Stimulated activated CD8-positive, alpha-beta memory T cell treated with anti-CD3 and anti-CD28 coated beads, Interleukin-4, amount 100 ng/mL, for 4 hours (primary cell): Measurements from ENCODE around the gene TEPSIN.
A peak's percentile ranks its signal among the peaks of the same experiment; 100 is the strongest.

Experiments used
- DNase-seq, 2 donors: peaks; one replicate each; pipeline ENCODE4 v3.0.0-alpha.2; 2020; ENCODE audit warnings: low read depth in 2 of 2, low spot score in 1 of 2

TEPSIN gene

DNA sequence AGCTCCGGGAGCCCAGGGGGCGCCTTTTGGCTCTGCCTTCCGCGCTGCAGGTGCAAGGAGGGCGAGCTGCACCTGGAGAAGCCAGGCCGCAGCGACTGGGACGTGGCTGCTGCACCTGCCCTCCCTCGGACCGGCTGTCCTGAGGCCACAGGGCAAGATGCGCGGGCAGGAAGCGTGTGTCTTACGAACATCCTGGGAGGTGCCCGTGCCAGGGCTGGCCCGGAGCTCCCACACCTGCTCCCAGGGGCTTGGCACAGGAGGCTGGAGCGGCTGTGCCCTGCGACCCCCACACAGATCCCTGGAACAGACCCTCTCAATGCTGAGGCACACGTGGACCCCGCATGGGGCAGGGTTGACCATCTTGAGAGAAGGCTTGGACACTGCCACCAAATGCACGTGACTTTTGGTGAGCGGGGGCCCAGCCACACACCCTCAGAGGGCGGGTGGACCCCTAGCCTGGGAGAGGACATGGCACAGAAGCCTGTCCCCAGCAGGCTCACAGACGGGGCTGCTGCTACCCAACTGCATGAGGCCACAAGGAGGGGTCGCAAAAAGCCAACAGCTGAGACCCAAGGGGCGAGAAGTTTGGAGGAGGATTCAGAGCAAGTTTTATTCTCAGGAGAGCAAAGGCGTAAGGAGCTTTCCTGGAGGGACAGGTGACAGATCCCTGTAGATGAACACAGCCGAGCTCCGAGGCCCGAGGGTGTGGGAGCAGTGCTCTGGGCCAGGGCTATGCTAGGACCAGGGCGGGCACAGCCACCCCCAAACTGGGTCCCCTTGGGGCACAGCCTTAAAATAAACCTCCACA is 11.6 kb upstream of the TEPSIN start:
- no peak for DNase-seq

DNA sequence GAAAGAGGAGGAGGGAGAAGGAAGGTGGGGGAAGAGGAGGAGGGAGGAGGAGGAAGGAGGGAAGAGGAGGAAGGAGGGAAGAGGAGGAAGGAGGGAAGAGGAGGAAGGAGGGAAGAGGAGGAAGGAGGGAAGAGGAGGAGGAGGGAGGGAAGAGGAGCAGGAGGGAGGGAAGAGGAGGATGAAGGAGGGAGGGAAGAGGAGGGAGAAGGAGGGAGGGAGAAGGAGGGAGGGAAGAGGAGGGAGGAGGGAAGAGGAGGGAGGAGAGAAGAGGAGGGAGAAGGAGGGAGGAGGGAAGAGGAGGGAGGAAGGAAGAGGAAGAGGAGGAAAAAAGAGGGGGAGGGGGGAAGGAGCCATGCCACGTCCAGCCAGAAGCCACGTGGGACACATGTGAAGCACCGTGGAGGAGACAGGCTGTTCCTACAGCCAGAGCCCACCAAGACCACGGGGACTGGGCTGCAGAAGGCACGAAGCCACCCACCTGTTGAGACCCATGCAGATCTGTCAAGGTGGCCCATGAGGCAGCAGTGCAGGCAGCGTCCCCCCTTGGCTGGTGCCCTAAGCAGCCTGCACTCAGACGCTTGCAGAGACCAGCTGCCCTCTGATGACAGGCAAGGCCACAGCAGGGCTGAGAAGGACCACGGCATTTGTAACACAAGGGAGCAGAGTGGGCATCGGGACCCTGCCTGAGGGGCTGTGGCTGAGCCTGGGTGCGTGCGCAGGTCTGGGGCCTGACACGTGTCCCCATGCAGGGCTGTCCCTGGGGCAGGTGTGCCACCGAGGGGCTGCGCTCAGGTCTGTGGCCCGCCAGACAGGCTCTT is 10.6 kb upstream of the TEPSIN start:
- DNase-seq: no peak

DNA sequence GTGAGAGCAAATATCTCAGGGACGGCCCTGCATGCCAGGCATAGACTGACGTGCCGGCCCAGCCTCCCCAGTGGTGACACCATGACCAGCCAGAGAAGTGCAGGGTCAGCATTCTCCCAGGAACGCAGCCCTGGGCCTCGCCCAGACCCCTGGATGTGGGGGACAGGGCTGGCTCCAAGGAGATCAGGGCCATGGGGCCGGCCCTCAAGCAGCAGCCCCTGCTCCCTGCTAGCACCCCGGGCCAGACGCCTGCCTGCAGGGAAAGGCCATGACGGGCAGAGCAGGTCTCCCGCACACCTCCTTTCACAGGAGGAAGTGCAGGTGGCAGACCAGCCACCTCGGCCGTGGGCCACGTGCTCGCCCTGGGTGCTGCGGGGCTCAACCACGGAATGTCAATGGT is 9.8 kb upstream of the TEPSIN start:
- DNase-seq: no peak

GRCh38 chr17:81247339-81247990 is 8.6 kb upstream of the TEPSIN start:
- DNase-seq: no peak

DNA sequence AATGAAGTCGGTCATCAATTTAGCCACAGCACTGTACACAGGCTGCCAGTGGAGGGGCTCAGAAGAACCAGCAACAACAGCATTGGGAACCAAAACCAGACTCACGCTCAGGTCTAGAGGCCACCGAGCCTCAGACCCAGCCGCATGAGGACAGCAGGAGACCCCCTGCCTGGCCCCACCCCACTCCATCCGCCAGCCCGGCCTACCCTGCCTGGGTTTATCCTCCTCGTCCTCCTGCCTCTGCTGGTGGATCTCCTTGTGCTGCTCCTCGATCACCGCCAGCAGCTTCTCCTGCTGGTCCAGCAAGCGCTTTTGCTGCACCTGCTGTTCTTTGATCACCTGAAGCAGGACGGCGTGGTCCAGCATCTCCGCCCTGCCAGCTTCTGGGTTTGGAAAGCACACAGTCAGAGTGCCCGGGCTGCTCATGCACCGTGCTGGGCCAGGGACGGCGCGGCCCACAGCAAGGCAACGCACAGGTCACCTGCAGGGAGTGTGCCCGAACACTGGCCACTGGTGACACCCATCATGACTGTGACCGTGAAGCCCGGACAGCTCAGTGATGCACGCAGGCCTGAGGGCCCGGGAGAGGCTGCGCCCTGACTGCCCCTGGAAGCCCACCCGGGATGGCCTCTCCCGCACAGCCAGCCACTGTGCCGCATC is 8.0 kb upstream of the TEPSIN start:
- DNase-seq: no peak

DNA sequence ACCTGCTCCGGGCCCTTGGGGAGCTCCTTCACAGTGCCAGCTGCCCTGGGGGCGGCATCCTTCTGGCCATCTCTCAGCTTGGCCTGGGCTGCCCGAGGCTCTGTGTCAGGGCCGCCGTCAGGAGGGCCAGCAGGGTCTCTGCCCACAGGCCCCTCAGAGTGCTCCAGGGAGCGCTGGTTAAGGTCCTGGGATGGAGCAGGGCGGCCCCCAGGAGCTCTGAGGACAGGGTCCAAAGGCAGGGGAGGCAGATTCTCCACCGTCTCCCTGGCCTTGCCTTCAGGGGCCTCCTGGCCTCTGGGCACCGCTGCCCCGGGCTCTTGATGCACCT is 7.5 kb upstream of the TEPSIN start:
- DNase-seq: no peak

DNA sequence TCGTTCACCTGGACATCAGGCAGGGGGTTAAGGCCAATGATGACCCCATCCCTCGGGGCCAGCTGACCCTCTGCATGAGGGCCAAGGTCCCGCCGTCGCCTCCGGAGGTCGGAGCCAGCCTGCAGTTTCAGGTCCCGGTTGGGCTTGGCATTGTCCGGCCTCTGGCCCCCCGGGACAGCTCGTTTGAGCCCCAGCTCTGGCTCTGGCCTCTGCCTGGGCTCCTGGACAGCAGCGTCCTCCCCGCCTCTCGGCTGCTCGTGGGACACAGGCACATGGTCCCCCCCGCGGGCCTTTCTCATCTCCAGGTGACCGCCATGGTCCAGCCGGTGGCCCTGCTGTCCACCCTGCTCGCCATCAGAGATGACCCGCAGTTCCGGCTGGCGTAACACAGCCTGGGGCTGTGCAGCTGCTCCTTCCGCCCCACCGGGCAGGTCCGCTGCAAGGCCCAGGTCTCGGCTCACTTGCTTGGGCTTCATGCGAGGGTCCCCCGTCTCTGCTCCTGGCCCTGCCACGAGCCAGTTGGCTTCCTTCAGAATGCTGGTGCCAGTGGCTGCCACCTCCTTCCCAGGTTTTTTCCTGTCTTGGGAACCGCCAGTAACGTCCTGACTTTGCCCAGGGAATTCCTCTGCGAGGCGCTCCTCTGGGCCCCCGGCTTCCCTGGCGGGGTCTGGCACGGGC is 6.9 kb upstream of the TEPSIN start:
- DNase-seq: no peak

DNA sequence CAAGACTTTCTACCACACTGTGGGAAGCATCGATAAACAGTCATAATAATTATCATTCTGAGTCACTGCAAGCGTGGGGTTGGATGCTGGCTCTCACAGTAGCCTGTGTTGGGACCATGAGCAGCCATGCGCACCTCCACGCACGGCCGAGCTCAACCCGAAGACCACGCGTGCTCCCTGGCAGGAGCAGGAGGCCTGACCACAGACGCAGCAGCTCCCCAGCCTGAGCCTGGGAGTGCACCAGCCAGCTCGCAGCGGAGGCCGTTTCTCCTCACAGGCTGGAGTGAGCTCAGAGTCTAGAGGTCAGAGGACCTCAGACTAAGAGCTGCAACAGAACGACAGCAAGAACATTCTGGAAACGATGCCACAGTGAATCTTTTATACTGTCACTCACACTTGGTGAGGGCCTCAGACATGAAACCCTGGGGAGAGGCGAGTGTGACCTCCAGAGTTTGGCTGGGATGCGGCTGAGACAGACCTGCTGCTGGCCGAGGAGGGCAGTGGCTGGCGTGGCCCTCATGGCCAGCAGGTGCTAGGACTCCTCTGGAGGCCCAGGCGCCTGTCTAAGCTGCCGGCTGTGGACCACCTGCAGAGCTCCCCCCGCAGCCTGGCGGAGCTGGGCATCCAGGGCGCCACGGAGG is 6.3 kb upstream of the TEPSIN start:
- no peak for DNase-seq

DNA sequence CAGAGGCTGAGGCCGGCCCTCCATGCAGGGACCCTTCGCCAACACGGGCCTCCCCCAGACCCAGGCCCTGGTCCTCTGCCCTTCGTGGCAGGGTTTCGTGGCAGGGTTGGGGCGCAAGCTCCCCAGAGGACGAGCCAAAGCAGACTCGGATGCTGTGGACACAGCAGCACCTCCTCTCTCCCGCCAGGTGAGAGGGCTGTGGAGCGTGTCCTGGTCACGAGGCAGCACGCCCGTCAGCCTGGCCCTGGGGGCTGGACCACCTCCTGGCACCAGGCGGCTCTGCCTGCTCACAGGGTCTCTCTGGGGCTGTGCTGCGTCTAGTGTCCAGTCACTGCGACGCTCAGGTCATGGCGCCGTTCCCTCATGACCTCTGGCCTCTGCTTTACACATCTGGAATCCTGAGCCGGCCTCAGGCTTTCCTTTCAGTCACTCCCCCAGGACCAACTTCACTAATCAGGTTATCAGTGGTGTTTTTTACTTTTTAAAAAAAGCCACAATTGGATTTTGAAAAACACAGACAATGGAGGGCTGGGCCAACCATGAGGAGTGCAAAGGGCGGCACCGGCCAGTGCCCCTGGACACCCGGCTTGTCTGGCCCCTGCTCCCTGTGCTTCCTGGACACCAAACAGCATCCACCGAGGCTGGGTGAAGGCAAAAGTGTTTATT is 5.6 kb upstream of the TEPSIN start:
- no peak for DNase-seq

DNA sequence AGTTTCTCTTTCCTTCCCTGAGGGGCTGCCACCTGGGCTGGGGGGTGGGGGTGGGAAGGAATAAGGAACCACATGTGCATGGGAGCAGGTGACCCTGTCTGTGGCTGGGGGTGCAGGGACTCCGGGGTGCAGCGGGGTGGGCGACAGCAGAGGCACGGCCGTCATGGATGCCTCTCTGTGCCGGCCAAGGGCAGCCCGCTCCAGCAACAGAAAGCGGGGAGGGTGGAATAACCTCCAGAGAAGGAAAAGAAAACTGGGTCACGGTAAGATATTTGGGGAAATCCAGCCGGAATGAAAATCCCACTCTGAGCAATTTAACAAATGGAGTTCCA is 4.4 kb upstream of the TEPSIN start:
- no peak for DNase-seq

GRCh38 chr17:81242421-81243332 is 3.8 kb upstream of the TEPSIN start:
- no peak for DNase-seq

- peak in 1 of 2 donors; percentile 34 for DNase-seq
Observed at GRCh38 chr17:81241648-81242420, 3.0 kb upstream of the TEPSIN start.

DNA sequence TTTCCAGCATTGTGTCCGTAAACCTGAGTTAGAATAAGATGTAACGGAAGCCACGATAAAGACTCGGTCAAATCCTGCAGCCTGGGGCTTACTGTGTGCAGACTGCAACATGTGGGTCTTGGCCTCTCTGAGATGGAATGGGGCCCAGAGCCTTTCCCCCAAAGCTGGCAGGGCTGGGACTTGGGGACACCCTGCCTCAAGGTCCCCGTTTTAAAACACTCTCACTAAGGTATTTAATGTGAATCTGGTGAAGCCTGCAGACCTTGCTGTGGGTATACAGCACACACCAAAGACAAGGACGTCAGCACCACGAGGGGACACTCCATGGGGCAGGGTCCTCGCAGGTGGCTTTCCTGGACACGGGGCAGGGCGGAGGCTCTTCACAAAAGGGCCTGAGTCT is 2.3 kb upstream of the TEPSIN start:
- no peak for DNase-seq

- DNase-seq: no peak
Observed at GRCh38 chr17:81240761-81241160, 1.9 kb upstream of the TEPSIN start.

DNA sequence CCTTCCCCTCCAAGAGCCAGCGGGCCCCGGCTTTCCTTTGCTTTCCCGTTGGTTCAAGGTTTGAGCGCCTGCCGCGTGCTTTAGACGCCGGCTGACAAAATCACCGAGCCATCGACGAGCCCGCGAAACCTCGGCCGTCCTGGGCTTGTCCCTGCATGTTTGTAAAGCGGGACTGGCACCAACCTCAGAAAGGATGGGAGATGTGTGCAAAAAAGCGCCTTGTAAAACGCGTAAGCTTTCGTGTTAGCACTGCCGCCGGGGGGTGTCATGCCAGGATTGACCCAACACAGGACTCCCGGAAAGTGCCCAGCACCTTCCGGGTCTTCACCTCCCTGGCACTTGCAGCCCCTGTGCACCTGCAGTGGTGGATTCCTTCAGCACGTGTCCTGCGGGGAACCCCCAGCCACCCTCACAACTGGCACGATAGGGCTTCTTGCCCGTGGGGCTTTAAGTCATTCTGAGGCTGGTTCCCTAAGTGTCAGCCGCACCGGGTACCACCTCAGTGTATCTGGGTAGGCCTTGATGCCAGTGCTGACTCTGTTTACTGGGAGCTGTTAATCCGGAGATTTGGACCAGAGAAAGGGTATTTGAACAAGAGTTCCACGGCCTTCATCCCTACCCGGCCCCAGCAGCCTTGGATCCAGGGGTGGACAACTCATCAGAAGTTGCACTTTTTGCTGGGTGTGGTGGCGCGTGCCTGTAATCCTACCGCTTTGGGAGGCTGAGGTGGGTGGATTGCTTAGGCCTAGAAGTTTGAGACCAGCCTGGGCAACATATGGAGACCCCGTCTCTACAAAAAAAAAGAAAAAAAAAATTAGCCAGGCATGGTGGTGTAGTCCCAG is 1.1 kb upstream of the TEPSIN start:
- peak in 1 of 2 donors; percentile 24 for DNase-seq

DNA sequence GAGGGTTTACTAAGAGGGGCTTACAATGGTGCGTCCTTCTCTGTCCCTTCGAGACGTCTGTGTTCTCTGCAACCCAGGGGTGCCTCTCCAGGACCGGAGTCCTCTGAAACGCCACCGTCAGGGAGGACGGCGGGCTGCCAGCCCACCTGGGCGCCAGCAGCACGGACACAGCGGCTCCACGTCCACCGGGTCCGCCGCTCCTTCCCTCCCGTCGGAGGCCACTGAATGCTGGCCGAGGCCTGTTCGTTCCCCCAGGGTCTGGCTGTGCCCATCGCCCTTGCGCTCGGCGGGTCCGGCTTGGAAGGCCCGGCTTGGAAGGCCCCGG is 403 bp downstream of the TEPSIN start:
- no peak for DNase-seq
